GM18873 (cell line): ENCODE results near the gene NOS3.
"Not testable (repeated sequence)": the region's sequence is repeated elsewhere in the genome, so short reads cannot be mapped to it uniquely, and the experiment has no call there.

Experiments used
- ATAC-seq: cut with Tn5 transposase; IDR thresholded peaks from one replicate; pipeline ENCODE4 v1.9.1; 2021; ENCODE audit warnings: mild to moderate bottlenecking, moderate library complexity, moderate number of reproducible peaks; ENCODE audit not compliant: unreplicated experiment, low FRiP score

Gene NOS3

DNA sequence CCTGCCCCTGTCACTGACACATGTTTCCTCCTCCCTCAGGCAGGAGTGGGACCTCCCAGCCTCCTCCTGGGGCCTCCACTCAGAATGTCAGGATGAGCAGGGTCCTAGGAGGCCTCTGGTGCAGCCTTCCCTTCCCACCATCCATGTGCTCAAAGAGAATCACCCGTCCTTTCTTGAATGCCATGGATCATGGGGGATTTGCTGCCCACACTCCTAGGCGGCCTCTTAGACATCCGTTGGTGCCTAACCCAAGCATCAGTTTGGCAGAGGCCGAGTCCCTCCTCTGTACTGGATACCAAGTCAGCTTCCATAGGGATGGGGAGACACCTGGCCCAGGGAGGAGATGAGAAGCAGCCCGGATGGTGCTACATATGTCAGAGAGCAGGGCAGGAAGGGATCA is 7.0 kb downstream of the NOS3 start:
- ATAC-seq = no peak

DNA sequence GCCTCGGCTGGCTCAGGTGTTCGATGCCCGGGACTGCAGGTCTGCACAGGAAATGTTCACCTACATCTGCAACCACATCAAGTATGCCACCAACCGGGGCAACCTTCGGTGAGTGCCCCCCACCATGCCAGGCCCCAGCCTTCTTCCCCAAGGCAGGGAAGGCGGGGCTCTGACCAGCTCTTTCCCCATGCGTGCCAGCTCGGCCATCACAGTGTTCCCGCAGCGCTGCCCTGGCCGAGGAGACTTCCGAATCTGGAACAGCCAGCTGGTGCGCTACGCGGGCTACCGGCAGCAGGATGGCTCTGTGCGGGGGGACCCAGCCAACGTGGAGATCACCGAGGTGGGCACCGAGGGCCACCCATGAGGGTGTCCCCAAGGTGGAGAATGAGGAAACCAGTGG is 7.5 kb downstream of the NOS3 start:
- ATAC-seq = no peak

DNA sequence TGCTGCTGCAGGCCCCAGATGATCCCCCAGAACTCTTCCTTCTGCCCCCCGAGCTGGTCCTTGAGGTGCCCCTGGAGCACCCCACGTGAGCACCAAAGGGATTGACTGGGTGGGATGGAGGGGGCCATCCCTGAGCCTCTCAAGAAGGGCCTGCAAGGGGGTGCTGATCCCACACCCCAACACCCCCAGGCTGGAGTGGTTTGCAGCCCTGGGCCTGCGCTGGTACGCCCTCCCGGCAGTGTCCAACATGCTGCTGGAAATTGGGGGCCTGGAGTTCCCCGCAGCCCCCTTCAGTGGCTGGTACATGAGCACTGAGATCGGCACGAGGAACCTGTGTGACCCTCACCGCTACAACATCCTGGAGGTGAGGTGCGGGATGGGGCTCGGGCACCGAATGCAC is 8.2 kb downstream of the NOS3 start:
- ATAC-seq = no peak

DNA sequence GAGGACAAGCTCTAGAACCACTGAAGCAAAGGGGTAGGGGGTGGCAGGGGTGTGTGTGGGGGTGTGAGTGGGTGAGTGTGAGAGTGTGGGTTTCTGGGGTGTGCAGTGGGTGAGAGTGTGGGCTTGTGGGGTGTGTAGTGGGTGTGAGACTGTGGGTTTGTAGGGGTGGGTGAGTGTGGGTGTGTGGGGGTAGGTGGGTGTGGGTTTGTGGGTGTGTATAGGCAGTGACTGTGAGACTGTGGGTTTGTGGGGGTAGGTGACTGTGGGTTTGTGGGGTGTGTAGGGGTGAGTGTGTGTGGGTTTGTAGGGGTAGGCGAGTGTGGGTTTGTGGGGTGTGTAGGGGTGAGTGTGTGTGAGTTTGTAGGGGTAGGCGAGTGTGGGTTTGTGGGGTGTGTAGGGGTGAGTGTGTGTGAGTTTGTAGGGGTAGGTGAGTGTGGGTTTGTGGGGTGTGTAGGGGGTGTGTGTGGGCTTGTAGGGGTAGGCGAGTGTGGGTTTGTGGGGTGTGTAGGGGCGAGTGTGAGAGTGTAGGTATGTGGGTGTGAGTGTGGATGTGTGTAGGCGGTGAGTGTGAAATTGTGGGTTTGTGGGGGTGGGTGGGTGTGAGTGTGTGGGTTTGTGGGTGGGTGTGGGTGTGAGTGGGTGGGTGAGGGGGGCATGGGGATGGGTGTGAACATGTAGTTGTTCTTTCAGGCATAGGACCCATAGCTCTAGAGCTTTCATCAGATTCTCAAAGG is 8.8 kb downstream of the NOS3 start:
- ATAC-seq = no peak

DNA sequence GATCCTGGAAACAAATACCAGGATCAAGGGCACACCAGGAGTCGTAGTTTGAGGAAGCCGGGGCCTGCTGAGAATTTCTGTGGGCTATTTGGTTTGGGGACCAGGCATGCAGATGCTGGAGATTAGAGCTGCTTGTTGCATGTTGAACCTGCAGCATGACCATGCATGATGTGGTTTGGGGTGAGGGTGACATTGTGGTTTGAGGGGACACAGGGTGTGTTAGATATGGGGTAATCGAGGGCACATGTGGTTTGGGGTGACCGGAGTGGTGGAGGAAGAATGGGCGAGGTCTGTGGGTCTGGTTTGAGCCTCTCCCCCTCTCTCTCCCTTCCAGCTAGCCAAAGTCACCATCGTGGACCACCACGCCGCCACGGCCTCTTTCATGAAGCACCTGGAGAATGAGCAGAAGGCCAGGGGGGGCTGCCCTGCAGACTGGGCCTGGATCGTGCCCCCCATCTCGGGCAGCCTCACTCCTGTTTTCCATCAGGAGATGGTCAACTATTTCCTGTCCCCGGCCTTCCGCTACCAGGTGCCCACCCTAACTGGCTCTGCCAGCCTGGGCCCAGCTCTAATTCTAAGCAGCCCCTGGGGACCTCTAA is 10.2 kb downstream of the NOS3 start:
- no peak for ATAC-seq

DNA sequence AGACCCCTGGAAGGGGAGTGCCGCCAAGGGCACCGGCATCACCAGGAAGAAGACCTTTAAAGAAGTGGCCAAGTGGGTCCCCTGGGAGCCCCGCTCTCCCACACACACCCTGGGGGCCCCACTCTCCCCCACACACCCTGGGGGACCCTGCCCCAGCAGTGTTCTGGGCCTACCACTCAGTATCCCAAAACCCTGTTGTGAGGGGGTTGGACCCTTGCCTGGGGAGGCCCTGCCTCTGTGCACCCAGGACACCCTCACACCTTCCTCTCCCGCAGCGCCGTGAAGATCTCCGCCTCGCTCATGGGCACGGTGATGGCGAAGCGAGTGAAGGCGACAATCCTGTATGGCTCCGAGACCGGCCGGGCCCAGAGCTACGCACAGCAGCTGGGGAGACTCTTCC is 10.7 kb downstream of the NOS3 start:
- no peak for ATAC-seq

DNA sequence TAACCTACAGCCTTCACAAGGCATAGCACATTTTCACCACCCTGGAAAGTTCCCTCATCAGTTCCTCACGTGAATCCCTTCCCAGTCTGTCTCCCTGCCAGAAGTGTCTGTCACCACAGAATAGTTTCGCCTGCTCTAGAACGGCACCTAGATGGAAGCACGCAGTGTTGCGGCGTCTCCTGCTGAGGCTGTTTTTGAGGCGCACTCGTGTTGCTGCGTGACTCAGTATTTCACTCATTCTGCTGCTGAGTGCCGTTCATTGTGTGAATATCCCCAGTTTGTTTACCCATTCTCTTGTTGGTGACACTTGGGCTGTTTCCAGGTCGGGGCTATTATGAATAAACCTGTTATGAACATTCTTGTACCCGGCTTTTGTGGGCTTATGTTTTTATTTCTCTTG is 12.8 kb downstream of the NOS3 start:
- no peak for ATAC-seq

DNA sequence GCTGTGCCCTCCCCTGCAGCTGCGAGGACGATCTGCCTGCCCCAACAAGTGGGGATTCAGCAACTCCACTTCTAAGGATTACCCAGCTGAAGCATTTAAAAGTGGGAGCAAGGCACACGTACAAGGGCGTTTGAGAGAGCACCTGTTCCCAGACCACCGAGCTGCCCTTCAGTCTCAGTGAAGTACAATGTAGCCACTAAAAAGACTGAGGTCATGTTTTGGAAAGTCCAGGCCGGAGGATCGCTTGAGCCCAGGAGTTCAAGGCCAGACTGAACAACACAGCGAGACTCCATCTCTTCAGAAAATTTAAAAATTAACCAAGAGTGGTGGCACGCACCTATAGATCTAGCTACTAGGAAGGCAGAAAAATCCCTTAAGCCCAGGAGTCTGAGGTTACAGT is 14.7 kb downstream of the NOS3 start:
- ATAC-seq = no peak

DNA sequence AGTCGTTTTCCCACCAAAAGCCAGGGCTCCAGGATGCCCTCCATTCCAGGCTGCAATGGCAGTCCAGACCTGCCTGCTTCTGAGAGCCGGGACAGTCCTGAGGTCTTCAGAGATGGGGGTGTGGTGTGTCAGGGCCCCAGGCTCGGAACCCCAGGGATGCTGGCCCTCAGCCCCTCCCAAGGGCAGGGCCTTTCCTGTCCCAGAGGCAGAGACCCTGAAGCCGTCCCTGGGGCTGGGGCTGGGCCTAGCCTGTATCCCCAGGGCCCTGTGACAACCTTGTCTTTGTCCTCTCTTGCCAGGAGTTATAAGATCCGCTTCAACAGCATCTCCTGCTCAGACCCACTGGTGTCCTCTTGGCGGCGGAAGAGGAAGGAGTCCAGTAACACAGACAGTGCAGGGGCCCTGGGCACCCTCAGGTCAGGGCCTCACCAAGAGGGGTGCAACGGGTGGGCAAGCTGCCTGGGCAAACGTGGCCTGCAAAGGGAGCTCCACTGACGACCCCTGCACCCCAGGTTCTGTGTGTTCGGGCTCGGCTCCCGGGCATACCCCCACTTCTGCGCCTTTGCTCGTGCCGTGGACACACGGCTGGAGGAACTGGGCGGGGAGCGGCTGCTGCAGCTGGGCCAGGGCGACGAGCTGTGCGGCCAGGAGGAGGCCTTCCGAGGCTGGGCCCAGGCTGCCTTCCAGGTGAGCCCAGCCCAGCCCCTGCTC is 15.9 kb downstream of the NOS3 start:
- ATAC-seq = no peak

DNA sequence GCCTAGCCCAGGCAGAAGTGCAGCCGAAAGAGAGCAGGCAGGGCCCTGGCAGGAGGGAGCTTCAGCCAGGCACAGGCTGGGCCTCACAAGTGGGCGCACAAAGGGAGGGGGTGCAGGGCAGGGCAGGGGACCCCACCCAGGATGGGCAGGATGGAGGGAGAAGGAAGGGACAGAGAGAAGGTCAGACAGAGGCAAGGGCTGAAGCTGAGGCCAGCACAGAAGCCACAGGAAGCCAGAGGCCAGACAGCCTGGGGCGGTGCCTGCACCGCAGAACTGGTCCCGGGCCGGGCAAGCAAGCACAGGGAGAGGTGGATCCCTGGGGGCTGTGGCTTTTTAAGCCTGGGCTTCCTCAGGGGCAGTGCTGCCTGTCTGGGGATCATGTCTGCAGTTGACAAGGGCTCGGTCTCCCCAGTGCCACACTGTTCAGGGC is 16.7 kb downstream of the NOS3 start:
- no peak for ATAC-seq

DNA sequence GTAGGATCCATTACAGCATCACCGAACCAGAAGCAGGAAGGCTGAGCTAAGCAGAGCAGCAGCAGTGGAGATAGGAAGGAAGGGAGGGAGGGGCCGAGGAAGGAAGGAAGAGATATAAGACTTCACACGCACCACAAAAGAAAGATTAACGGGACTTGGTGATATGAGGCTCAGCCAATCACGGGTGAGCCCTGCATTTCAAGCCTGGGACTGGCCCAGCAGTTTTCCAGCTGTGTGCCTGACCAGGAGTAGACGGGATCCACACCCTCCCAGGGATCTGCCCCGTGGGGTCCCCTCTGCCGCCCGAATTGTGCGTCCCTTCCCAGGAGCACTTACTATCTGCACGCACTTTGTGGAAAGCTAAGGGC is 17.3 kb downstream of the NOS3 start:
- no peak for ATAC-seq

DNA sequence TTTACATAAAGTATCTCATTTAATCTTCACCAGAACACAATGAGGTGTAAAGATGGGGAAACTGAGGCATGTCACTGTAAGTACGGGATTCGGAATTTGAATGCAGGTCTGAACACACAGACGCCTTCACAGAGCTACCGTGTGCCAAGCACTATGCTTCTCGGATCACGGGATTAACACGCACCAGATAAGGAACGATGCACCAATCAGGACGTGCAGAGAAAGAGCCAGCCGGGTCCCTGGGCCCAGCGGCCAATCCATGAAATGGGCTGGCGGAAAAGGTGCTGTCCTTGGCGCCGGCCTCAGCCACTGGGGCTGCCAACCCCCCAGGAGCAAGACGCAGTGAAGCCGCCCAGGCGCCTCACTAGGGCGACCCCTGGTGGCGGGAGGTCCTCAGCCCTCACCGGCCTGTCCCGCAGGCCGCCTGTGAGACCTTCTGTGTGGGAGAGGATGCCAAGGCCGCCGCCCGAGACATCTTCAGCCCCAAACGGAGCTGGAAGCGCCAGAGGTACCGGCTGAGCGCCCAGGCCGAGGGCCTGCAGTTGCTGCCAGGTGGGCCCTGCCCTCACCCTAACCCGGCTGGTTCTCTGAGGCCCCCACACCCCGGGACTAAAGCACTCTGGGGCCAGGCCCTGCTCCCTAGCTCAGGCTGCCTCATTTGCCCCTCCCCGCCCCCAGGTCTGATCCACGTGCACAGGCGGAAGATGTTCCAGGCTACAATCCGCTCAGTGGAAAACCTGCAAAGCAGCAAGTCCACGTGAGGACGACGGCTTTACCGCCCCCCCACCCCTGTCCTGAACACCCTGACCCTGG is 17.9 kb downstream of the NOS3 start:
- peak; percentile 69 for ATAC-seq

DNA sequence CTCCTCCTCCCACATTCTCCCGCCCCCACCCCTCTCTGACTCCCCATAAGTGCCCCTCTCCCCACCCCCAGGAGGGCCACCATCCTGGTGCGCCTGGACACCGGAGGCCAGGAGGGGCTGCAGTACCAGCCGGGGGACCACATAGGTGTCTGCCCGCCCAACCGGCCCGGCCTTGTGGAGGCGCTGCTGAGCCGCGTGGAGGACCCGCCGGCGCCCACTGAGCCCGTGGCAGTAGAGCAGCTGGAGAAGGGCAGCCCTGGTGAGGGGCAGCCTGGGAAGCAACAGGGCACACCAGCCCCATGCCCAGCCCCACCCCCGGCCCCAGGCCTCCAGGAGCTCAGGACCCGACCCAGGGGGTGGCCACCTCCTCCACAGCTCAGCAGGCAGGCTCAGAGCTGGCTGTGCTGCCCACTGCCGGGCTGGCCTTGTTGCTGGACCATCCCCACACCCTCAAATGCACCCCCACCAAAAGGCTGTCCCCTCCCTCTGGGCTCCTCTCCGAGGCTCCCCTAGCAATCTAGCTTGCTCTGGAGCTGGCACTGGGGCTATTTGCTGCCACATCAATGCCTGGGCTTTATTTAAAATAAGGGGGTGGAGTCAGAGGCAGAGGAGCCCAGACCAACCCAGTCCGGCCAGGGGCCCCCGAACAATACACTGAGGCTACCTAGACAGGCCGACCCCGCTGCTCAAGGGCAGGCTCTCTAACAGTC is 18.7 kb downstream of the NOS3 start:
- ATAC-seq = no peak

DNA sequence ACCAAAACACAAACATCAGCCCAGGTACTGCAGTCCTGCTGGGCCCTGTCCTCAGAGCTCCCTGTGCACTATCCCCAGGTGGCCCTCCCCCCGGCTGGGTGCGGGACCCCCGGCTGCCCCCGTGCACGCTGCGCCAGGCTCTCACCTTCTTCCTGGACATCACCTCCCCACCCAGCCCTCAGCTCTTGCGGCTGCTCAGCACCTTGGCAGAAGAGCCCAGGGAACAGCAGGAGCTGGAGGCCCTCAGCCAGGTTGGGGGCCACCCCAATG is 19.2 kb downstream of the NOS3 start:
- ATAC-seq = no peak

DNA sequence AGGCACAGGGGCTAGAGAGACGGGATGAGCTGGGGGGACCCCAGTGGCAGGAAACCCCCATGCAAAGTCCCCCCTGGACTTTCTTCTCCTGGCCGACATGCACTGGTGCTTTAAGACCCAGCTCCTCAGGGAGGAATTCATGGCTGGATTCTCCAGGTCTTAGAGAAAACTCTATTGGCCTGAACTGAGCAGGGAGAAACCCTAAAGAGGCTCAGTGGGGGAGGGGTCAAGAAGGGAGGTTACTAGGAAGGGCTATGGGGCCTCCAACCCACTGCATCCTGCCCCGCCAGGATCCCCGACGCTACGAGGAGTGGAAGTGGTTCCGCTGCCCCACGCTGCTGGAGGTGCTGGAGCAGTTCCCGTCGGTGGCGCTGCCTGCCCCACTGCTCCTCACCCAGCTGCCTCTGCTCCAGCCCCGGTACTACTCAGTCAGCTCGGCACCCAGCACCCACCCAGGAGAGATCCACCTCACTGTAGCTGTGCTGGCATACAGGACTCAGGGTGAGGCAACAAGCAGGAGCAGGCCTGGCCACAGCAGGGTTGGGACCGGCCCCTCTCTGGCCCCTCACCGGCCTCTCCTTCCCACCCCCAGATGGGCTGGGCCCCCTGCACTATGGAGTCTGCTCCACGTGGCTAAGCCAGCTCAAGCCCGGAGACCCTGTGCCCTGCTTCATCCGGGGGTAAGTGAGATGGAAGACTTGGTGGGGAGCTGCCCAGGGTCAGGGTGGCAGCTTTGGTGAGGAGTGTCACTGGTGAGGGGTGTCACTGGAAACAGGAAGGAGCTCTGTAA is 19.7 kb downstream of the NOS3 start:
- ATAC-seq = no peak

DNA sequence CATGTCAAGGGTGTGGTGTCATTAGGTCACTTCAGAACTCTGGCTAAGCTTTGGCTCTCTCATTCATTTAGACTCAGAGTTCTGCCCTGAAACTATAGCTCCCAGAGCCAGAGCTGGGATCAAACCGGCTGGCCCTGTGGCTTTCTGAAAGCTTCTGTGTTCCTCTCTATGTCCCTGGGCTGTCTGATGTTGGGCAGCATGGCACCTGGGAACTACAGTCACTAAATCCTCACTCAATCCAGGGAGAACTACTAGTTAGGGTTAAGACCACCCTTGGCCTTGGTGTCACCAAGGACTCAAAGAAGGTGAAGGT is 20.2 kb downstream of the NOS3 start:
- no peak for ATAC-seq

DNA sequence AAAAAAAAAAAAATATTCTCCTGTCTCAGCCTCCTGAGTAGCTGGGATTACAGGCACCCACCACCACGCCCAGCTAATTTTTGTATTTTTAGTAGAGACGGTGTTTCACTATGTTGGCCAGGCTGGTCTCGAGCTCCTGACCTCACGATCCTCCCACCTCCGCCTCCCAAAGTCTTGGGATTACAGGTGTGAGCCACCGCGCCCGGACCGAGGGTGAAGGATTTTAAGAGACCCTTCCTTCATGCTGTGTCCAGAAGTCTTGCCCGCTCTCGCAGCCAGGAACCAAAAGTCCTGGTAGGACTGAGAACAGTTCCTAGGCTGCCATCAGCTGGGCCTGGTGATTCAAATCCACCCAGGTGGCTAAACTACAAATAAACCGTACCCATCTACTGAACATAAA is 20.8 kb downstream of the NOS3 start:
- not testable (repeated sequence) for ATAC-seq

DNA sequence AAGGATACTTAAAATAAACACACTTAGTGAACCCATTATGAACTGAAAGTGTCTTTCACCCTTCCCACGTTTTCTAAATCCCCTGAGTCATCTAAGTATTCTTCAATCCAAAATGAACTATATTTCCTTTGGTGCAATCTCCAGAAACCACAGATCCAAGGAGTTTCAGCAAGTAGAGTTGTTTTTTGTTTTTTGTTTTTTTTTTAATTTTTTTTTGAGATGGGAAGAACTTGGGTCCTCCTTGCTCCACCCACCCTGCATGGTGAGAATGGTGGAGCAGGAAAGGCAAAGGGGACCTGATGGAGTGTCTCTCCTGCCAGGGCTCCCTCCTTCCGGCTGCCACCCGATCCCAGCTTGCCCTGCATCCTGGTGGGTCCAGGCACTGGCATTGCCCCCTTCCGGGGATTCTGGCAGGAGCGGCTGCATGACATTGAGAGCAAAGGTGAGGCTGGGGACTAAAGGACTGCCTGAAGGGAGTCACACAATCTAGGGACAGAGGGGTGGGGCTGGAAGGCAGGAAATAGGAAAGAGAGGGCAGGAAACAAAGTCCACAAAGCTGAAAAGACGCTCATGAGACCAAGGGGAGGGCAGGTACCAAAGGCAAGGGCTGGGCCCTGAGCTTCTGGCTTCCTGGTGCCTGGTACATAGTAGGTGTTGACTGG is 21.3 kb downstream of the NOS3 start:
- no peak for ATAC-seq

DNA sequence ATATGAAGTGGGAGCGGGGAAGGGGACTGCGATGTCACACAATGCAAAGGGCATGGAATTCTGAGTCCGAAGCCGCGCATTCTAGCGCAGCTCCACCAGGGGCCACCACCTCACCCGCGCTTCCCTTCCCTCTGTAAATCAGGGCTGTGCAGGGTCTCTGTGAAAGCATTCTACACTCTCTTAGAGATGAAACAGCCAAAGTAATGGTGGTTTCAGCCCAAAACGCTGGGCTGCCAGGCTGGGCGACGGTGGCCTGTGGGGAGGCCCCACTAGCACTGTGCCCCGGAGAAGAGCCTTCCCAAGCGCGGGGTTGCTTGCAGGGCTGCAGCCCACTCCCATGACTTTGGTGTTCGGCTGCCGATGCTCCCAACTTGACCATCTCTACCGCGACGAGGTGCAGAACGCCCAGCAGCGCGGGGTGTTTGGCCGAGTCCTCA is 22.1 kb downstream of the NOS3 start:
- no peak for ATAC-seq

DNA sequence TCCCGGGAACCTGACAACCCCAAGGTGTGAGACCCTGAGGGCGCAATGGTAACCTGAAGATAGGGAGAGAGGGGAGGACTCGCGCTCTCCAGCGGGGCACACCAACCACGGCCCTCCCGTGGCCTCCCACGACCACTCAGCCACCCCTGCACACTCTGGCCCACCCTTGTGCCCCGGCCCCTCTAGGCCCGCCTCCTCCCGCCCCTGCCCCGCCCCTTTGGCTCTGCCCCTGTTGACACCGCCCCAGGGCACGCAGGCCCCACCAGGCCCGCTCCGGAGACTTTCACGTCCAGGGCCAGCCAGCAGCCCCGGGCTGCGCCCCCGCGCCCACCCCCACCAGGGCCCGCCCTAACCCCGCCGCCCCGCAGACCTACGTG is 22.5 kb downstream of the NOS3 start:
- ATAC-seq = no peak
